Nucleus accumbens (tissue), 56 donors: Measurements from ENCODE around the gene DEDD.
"Not testable (repeated sequence)": the region's sequence is repeated elsewhere in the genome, so short reads cannot be mapped to it uniquely, and the experiment has no call there.

ENCODE experiments used
- DNase-seq, 56 donors: peaks; one replicate each; lab custom pipeline; 2025; lab: John Stamatoyannopoulos, UW

The DEDD gene

DNA sequence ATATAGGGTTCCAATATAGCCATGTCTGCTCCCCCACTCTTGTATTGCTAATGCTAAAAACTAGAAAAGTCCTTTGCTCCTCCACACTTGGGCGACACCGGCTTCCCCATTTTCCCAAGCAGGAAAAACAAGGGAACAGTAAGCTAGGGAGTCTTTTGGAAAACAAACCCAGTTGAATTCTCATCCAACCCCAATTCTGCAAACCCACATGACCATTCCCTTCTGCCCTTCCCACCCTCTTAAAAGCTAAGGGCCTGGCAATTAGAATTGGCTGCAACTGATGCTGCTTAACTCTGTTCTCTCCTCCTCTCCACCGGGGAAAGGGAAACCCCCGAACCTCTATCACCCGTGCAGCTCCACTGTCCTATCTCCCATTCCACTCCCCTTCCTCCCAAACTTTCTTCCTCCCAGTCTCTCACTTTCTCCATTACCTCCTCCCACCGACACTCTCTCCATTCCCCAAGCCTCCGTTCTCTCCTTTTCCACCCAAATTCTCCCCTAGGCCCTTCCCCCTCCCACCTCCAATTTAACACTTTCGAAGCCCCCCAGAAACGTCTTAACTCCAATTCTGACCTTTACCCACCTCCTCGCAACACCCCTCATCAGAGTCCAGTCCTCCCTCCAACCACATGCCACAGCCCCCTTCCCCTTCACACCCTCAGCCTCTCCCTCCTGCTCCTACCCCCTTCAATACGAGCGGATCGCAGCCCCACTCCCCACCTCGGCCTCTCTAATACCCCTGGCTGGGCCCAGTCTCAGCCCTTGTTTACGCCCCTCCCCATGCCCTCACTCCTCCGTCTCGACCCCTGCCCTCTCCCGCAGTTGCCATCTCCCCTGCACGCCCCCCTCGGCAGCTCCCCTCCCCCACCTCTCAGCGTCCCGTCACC is 701 bp downstream of the DEDD start:
- DNase-seq: peak in 9 of 56 donors; percentile 5 to 64 (median 36)

DNA sequence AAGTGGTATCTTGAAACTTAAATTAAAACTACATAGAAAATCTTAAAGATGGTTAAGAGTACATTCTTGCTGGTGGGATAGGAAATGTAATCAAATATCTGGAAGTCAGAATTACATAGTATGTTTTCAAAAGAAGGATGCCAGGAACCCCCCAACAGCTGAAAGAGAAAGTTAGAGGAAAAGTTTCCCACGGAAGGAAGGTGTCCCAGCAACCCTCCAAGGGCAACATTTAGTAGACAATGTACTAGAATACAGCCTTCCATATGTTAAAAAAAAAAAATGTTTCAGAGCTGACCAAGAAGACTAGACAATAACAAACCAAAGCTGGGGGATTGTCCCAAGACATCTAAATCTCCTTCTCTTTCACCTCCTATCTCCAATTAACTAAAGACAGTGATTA is 2.2 kb downstream of the DEDD start:
- DNase-seq: no peak

DNA sequence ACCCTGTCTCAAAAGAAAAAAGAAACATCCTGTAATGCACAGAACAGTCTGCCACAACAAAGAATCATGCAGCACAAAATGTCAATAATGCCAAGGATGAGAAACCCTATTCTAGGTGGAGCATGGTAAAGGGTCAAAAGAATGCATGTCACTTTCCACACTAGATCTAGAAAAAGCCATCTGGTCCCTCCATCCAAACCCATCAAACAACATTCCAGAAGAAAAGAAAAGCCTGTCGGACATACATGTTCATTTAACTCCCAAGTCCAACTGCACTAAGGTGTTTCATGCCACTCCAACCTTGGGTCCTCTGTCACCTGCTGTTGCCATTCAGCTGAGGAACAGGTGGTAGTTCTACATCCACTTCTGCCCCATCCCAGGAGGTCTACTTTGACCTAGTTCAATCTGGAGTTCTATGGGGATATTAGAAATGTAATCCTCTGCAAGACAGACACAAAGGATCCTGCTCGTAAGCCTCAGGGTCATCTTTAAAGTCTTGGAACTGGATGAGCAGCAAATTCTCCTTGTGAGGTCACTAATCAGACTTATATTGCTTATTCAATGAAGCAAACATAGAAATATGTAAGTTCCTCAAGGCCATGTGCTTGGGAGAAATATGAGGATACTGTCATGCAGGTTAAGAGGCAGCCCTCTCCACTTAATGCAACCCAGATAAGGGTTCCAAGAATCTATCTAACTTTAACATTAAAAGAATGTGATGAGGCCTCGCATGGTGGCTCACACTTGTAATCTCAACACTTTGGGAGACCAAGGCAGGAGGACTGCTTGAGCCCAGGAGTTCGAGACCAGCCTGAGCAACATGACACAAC is 3.7 kb downstream of the DEDD start:
- no peak for DNase-seq

DNA sequence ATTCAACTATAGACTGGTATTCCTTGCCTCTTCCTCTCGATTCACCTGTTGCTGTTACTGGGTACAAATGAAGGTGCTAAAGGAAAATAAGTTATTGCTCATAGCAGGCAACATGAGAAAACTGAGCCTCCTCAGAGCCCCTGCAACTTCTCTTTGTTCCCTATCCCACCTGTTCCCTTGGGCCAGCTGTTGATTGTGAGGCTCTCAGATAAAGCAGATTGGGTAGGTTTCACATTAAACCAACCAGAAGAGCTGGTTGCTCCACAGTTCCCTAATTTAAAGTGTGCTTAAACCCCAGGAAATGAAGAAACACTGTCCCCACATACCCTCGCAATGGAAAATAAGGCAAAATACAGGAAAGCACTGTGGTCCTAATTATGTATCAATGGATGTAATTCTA is 4.8 kb downstream of the DEDD start:
- DNase-seq: no peak

DNA sequence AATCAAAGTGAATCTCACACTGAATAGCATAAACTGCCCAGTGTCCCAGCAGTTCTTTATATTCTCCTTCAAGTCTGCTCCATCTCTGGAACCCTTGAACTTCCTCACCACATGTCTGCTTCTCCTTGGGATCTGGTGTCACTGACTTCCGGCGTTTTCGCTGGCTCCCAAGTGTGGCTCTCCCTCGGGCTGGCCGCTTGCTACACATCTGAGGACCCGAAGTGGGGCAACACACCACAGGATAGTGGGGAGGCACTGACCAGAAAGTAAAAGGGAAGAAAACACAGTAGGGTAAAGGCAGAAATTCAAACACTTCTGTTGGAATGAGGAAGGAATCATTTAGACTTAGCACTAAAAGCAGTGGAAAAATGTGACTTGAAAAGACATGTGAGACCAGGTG is 9.5 kb downstream of the DEDD start:
- no peak for DNase-seq

DNA sequence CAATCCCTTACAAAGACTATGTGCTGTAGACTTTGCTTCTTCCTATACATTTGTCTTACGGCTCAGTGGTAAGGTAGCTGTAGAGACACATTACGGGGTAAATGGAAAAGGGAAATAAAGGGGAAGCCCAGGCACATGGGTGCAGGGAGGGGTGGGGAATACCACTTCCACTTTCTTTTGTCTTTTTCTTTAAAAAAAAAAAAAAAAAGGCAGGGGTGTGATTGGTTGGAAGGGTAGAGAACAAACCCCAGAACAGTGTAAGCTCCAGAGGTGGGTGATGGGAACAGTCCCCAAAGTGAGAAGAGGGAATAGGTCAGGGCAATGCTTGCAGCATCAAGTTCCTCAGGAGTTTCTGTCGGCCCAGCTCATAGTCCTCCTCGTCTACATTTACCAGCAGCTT is 10.6 kb downstream of the DEDD start:
- peak in 1 of 56 donors; percentile 30 for DNase-seq

DNA sequence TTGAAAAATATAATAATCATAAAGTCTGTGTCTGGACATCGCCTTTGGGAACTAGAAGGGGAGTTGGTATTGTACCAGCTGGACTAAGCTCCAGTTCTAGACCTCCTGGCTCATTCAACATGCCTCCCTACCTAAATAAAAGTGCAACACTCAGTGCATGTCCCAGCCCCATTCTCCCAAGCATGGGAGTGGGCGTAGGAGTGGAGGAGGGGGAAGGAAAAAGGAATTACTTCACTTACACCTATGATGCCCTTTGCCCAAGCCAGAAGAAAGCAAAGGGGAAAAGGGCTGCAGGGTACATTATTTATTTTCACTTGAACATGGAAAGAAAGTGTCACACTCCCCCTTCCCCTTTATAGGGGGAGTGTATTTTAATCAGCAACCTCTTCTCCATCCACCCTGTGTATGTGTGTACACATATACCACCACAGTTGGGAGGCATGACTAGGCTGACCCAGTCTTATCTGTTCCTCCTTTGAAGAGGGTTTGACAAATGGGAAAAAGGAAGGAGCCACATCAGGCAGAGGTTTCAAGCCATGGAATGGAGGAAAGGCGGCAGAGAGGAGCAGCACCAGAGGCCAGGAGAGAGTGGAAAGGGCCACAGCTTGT is 11.3 kb downstream of the DEDD start:
- no peak for DNase-seq

DNA sequence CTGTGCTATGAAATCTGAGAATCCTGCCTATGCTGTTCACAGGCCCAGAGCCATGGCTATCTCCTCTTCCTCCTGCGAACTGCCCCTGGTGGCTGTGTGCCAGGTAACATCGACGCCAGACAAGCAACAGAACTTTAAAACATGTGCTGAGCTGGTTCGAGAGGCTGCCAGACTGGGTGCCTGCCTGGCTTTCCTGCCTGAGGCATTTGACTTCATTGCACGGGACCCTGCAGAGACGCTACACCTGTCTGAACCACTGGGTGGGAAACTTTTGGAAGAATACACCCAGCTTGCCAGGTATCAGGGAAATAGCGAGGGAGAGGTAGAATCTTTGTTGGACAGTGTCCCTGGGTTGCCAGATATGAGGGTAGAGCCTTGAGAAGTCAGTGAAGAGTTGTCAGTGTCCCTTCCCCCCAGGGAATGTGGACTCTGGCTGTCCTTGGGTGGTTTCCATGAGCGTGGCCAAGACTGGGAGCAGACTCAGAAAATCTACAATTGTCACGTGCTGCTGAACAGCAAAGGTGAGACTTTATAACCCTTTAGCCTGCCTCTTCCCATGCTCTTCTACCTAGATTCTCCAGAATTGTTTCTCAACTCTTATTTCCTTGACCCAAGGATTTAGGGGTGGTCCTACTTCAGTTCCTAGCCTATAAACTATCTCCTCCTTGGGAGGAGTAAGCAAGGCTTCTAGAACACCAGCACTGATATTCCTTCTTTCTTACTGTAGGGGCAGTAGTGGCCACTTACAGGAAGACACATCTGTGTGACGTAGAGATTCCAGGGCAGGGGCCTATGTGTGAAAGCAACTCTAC is 13.2 kb downstream of the DEDD start:
- no peak for DNase-seq

DNA sequence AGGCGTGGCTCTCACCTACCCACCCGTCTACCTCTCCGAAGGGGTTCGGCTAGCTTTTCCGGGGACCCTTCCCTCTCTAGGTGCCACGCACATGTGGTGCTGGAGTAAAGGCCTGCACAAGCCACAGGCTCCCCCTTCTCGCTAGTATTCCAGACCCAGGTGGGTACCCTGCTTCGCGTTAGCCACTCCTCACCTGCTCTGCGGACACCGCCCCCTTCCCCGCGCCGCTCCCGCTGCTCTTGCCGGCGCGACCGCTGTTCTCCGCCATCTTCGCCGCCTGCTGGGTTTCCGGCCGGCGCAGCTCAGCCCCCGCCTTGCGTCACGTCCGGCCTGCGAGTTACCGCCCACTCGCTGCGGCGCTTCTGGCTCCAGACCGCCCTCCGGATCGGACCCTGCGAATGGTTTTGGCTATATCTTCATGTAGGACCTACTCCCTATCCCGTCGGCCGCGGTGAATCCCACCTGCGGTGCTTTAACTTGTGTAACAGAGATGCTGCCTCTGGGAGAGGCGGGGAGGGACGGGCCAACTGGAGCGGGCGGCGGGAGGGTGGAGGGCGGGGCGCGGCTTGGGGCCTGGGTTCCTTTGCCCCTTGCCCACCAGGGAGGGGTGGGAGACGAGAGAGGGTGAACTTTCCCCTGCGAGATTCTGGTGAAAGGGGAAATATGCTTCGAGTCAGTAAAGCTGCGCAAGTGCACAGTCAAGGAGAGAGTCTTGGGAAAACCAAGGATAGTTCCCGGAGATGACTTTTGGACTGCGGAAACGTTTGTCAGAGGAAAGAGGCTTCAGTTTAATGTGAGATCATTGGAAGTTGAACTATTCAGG is 14.5 kb downstream of the DEDD start, which contains the start of the genes NIT1 and PFDN2:
NIT1 (plus strand) TSS at position 347 of the 823 bp plus-strand sequence; CDS start at position 419, 72 bp downstream.
PFDN2 (minus strand) TSS at position 279 of the 823 bp plus-strand sequence; CDS start at position 268, 11 bp downstream.
- DNase-seq: peak in 55 of 56 donors; percentile 28 to 90 (median 77)

DNA sequence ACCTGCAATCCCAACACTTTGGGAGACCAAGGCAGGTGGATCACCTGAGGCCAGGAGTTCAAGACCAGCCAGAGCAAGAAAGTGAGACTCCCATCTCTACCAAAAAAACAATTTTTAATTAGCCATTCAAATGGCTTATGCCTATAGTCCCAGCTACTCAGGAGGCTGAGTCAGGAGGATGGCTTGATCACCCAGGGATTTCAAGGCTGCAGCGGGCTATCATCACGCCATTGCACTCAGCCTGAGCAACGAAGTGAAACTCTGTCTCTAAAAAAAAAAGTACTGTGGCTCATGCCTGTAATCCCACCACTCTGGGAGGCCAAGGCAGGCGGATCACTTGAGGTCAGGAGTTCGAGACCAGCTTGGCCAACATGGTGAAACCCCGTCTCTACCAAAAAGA is 16.5 kb downstream of the DEDD start:
- DNase-seq: not testable (repeated sequence)

DNA sequence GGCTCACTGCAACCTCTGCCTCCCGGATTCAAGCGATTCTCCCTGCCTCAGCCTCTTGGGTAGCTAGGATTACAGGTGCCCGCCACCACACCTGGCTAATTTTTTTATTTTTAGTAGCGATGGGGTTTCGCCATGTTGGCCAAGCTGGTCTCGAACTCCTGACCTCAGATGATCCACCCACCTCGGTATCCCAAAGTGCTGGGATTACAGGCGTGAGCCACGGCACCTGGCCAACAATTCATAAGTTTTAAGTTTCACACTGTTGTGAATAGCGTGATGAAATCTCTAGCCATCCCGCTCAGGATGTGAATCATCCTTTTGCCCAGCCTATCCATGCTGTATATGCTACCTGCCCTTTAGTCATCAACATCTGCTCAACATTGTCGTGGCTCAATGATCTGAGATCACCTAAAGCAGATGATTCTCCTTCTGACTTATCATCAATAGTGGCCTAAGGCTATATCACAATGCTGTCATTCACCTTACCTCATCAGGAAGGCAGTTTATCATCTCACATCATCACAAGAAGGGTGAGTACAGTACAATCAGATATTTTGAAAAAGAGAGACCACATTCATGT is 17.2 kb downstream of the DEDD start:
- DNase-seq: no peak

DNA sequence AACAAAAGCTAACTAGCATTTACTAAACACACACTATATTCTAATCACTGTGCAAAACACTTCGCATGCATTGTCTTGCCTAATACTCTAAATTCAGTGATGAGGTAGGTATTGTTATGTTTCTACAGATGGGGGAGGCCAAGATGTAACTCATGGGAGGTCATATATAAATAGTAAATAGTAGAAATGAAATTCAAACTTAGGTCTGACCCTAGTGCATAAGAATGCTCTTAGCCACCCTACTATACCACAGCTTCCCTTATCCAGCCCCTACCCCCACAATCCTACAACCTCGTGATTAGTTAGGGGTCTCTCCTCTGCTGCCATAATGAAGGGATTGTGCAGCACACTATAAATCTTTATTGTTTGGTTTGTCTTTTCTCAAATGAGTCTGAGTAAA is 17.9 kb downstream of the DEDD start:
- no peak for DNase-seq

DNA sequence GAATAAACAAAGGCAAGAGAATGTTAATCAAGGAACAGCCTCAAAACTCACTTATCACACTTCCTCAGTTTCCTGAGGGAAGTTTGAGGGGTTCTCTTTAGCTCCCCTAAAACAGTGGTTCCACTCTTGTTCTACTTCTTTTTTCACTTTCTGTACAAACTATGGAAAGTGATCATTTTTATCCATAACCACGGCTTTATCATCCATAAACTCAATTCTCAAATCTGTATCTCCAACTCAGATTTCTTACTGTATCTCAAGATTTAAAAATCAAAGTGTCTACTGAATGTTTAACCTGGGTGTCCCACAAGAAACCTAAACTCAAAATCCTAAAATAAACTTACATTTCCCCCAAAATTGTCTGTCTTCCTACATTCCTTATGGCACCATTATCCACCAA is 18.6 kb downstream of the DEDD start:
- no peak for DNase-seq

DNA sequence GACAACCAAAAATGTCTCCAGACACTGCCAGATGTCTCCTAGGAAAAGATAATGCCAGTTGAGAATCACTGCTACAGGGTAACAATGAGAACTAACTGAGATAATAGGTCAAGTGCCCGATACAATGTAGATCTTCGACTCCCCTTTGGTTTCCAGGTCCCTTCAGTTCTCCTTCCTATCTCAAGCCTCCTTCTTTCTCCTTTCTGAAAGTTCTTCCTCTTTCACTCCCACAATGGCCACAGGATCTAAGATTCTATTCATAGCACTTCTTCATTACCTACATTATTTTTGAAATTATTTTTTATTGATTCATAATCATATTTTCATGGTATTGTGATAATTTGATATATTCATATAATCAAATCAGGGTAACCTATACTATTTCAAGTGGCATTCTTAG is 20.9 kb downstream of the DEDD start:
- DNase-seq: no peak

DNA sequence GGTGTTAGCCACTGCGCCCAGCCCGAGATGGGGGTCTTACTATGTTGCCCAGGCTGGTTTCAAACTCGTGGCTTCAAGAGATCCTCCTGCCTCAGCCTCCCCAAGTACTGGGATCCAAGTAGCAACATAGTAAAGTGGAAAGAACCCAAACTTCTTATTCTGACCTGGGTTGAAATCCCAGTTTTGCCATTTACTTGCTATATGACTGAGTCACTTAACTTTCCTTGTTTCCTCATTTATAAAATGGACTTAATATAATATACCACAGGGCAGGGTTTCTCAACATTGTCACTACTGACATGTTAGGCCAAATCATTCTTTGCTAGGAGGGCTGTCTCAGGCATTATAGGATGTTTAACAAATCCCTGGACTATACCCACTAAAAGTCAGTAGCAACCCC is 21.4 kb downstream of the DEDD start:
- DNase-seq: no peak

DNA sequence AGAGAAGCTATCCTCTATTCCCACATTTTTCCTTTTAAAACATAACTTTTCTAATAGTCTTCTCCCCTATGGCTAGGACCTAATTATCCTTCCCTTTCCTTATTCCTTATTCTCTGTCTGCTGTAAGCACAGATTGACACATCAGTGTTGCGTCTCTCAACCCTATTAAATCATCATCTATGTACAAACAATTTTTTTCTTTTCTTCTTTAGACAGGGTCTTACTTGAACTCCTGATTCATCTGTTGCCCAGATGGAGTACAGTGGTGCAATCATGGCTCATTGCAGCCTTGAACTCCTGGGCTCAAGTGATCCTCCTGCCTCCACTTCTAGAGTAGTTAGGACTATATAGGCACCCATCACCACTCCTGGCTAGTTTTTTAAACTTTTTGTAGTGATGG is 26.0 kb downstream of the DEDD start:
- no peak for DNase-seq

DNA sequence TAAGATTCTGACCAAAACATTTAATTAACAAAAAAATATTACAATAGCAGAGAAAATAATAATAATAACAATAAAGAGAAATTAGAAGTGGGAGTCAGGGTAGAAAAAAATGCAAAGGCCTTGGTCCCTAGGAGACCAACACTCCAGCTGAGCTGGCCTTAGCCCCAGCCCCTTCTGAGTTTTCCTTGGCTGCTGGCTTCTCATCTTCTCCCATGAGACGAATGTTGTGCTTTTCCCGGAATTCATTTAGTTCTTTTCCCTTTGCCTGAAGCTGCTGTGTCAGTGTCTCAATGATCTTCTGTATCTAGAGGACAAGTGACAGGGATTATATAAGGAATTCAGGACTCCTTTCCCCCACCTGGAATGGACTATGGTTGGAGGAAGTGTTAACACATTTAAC is 31.9 kb downstream of the DEDD start:
- DNase-seq: no peak

DNA sequence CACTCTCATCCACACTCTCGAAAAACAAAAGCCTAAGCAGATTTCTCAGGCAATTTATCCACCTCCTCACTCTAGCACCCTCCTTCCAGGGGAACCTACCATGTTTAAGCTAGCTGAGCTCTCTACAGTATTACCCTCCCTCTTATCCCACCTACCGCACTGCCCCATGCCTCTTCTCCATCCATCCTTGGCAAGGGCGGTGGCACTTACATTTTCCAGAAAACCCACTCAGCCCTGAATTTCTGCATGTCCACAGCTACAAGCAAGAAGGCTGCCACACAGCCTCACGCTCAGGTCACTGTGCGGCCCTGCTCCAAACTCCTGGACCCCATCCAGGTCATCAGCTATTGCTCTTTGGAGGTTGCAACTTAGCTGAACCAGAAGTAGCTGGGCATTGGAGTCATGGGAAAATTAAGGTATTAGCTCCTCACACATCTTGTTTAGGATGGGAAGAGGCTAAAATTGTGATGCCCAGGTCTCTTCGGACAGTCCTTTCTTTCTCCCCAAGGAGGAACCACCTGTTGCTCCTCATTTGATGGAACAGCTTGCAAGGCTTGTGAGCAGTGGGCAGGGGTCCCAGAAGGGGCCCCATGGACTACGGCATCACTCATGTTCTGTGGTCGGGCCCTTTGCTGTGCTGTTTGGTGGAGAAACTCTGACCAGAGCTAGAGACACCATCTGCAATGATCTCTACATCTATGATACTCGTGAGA is 33.2 kb downstream of the DEDD start:
- no peak for DNase-seq
